Activated CD4-positive, alpha-beta T cell treated with anti-CD3 and anti-CD28 coated beads, Interleukin-10, Interleukin-2, amounts not matched to agents 100 ng/mL and 50 ng/mL, durations not matched to agents 16 hours and 8 hours (primary cell): ENCODE results near the gene ITCH.

Experiments used
- DNase-seq: peaks from one replicate; pipeline ENCODE4 v3.0.0-alpha.2; 2020

Gene ITCH

GRCh38 chr20:34560141-34560523, 197.1 kb downstream of the ITCH start:
- no peak for DNase-seq

GRCh38 chr20:34560614-34561013, 197.5 kb downstream of the ITCH start:
- DNase-seq: no peak
